GM23248 (cell line): Measurements from ENCODE around the gene PHF21A. TPM values are rescaled to one million over a fixed set of nuclear protein-coding genes. Genes with fewer than 3 reads are reported as not detected.
A peak's percentile ranks its signal among the peaks of the same experiment; 100 is the strongest.

ENCODE experiments used
- DNase-seq: peaks from one replicate; pipeline ENCODE4 v3.0.0-alpha.2; 2015
- H2AFZ ChIP-seq: fragments of 200-600 bp; sonication (generic); 2 replicates; pipeline ENCODE4 v1.6.1; 2016; ENCODE audit warnings: antibody characterized with exemption
- H3F3A ChIP-seq: fragments of 200-600 bp; sonication (generic); 2 replicates; pipeline ENCODE4 v1.6.1; 2016; ENCODE audit warnings: mild to moderate bottlenecking, antibody characterized with exemption, mixed run types; ENCODE audit not compliant: insufficient read depth
- H3K27ac ChIP-seq: fragments of 200-600 bp; sonication (generic); 2 replicates; pipeline ENCODE4 v1.5.1; 2016; ENCODE audit warnings: mild to moderate bottlenecking
- H3K27me3 ChIP-seq: fragments of 200-600 bp; sonication (generic); replicated peaks from 2 replicates; pipeline ENCODE4 v1.6.1; 2016; ENCODE audit warnings: mild to moderate bottlenecking; ENCODE audit not compliant: insufficient read depth
- H3K36me3 ChIP-seq: fragments of 200-600 bp; sonication (generic); 2 replicates; pipeline ENCODE4 v1.6.1; 2016; ENCODE audit warnings: low read depth, mild to moderate bottlenecking
- H3K4me1 ChIP-seq: fragments of 200-600 bp; sonication (generic); 2 replicates; pipeline ENCODE4 v1.6.1; 2016; ENCODE audit warnings: mild to moderate bottlenecking; ENCODE audit not compliant: insufficient read depth
- H3K4me2 ChIP-seq: fragments of 200-600 bp; sonication (generic); one replicate; pipeline ENCODE4 v1.6.1; 2016; ENCODE audit warnings: mild to moderate bottlenecking; ENCODE audit not compliant: unreplicated experiment
- H3K4me3 ChIP-seq: fragments of 200-600 bp; sonication (generic); 2 replicates; pipeline ENCODE4 v1.5.1; 2016; ENCODE audit warnings: mild to moderate bottlenecking
- H3K79me2 ChIP-seq: fragments of 200-600 bp; sonication (generic); 2 replicates; pipeline ENCODE4 v1.6.1; 2016; ENCODE audit warnings: mild to moderate bottlenecking; ENCODE audit not compliant: insufficient read depth
- H3K9ac ChIP-seq: fragments of 200-600 bp; sonication (generic); 2 replicates; pipeline ENCODE4 v1.6.1; 2016; ENCODE audit warnings: mild to moderate bottlenecking
- H3K9me2 ChIP-seq: fragments of 200-600 bp; sonication (generic); 2 replicates; pipeline ENCODE4 v1.6.1; 2016; ENCODE audit warnings: mixed run types, mild to moderate bottlenecking, moderate library complexity; ENCODE audit not compliant: insufficient read depth
- H3K9me3 ChIP-seq: fragments of 200-600 bp; sonication (generic); one replicate; pipeline ENCODE4 v1.6.1; 2017; ENCODE audit warnings: low read depth
- H4K20me1 ChIP-seq: fragments of 200-600 bp; sonication (generic); 2 replicates; pipeline ENCODE4 v1.6.0; 2016; ENCODE audit not compliant: insufficient read depth
- EZH2 ChIP-seq: fragments of 200-600 bp; sonication (generic); IDR thresholded peaks from 2 replicates; pipeline ENCODE4 v1.6.1; 2018; ENCODE audit warnings: antibody characterized with exemption, mild to moderate bottlenecking; ENCODE audit not compliant: insufficient read depth, poor library complexity, severe bottlenecking
- EZH2phosphoT487 ChIP-seq: fragments of 200-600 bp; sonication (generic); IDR thresholded peaks from 2 replicates; pipeline ENCODE4 v1.6.1; 2018; ENCODE audit warnings: antibody characterized with exemption, moderate library complexity, mild to moderate bottlenecking, low read depth; ENCODE audit not compliant: insufficient read depth
- WGBS, 2 experiments: methylation state at CpG; one replicate each; pipeline ENCODE4 v1.1.6; 2015 to 2017; ENCODE audit warnings: low lambda C conversion rate in 2 of 2, low coverage in 1 of 2; ENCODE audit errors: missing lambda C conversion rate in 2 of 2; 5-methylcytosine and 5-hydroxymethylcytosine counted together
- in situ Hi-C: fragments of 300-500 bp; cut with MboI; formaldehyde crosslinking; loops from 2 replicates; pipeline ENCODE4 v1.15.0; 2020
- polyA plus RNA-seq: library from polyadenylated mRNA; unstranded; fragments of >200 nt; fragmentation: Nextera tagmentation; extraction: Ambion mirVana; gene quantifications from 2 replicates; pipeline ENCODE4 v1.2.1, GENCODE V29; 2016
- total RNA-seq: library from RNA; depleted of rRNA; stranded (reverse); fragments of >200 nt; shearing (Covaris generic); gene quantifications from 2 replicates; pipeline ENCODE4 v1.2.3, GENCODE V29; 2014

The PHF21A gene
- total and polyA plus RNA-seq, 2 experiments from 2014 or later = 11.2 to 17.0 TPM

DNA sequence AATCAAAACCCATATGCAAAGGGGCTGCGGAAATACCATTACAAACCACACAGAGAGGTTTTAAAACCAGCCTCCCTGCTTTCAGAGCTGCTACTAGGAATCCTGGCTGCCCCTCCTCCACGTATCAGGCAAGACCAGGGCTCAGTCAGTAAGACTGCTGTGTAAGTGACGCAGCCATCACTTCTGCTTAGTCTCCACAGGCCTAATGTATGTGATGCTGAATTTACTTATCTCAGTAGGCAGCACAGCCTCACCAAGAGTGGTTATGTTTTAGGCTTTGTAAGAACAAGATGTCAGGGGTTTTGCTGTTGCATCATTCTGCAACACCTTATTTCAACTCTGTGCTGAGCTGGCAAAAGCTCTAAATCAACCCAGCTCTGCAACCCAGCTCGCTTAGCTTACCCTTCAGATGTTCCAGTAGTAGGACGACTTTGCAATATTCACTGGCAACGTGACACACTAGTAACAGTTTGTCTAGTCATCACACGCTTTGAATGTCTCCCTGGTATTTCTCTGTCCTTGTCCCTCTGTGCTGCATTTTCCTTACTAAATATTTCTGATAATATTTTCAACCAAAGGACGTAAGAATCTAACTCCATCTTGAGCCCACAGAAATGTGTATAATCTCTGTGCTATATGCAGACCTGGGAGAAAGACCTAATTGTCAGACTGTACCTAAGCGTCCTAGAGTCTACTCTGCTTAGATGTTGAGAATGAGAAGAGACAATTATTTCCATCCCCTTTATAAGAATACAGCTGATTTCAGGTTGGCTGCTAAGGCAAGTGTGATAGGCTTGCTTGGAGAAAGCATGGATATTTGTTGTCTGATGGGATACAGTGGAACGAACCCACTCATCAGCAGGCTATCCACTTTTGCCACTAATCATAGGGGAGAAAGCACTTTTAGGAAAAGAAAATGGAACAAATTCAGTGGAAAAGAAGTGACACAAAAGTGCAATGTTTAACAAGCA, 126.6 kb downstream of the PHF21A start:
- TF ChIP-seq EZH2 (no peak), EZH2phosphoT487 (no peak)
- Histone ChIP-seq H3K79me2 (peaks cover 62% of the 10 kb centered on the region), H3K4me1 (peaks cover 25% of the 10 kb centered on the region), H3K27ac (peak overlapping the region; percentile 12), H2AFZ (no peak overlapping the region), H3K27me3 (no peaks in the 10 kb centered on the region), H3K36me3 (no peaks in the 10 kb centered on the region), H3K9me2 (no peaks in the 10 kb centered on the region), H4K20me1 (no peaks in the 10 kb centered on the region), H3F3A (peaks cover 25% of the 10 kb centered on the region), H3K9ac (no peak overlapping the region), H3K4me3 (no peak overlapping the region), H3K9me3 (no peaks in the 10 kb centered on the region), H3K4me2 (peak overlapping the region; percentile 50)
- in situ Hi-C loops = no loop called here
- WGBS, 2 experiments = 63 to 66% methylated on average over 10 of the region's 10 CpGs
- peak; percentile 49 for DNase-seq

- Histone ChIP-seq H3K4me3 (no peak overlapping the region), H3K9ac (no peak overlapping the region), H3K79me2 (peaks cover 60% of the 10 kb centered on the region), H3K9me2 (no peaks in the 10 kb centered on the region), H4K20me1 (no peaks in the 10 kb centered on the region), H3K36me3 (no peaks in the 10 kb centered on the region), H3K27me3 (no peaks in the 10 kb centered on the region), H3K9me3 (no peaks in the 10 kb centered on the region), H2AFZ (peak overlapping the region; percentile 22; the same call in 1 of the 2 replicates), H3K4me1 (peaks cover 25% of the 10 kb centered on the region), H3K27ac (peak overlapping the region; percentile 12; the same call in 1 of the 2 replicates), H3K4me2 (peak overlapping the region; percentile 50), H3F3A (peaks cover 25% of the 10 kb centered on the region)
- DNase-seq = peak; percentile 53
- 12 to 25% methylated on average over 6 of the region's 6 CpGs for WGBS, 2 experiments
- TF ChIP-seq EZH2phosphoT487 (no peak), EZH2 (no peak)
- in situ Hi-C loops = no loop called here
These were observed 127.7 kb downstream of the PHF21A start for GRCh38 chr11:45993531-45994001.

GRCh38 chr11:45988921-45989320, 132.3 kb downstream of the PHF21A start:
- Histone ChIP-seq H3K9me3 (no peaks in the 10 kb centered on the region), H4K20me1 (no peaks in the 10 kb centered on the region), H3K79me2 (peaks cover 74% of the 10 kb centered on the region), H3K4me2 (no peak overlapping the region), H2AFZ (no peak overlapping the region), H3K27ac (no peak overlapping the region), H3K4me3 (no peak overlapping the region), H3K36me3 (no peaks in the 10 kb centered on the region), H3K4me1 (peaks cover 15% of the 10 kb centered on the region), H3F3A (peaks cover 27% of the 10 kb centered on the region), H3K9ac (no peak overlapping the region), H3K9me2 (no peaks in the 10 kb centered on the region), H3K27me3 (no peaks in the 10 kb centered on the region)
- in situ Hi-C loops = no loop called here
- no peak for DNase-seq
- WGBS, 2 experiments = 77 to 94% methylated on average over 1 of the region's 1 CpG
- TF ChIP-seq EZH2phosphoT487 (no peak), EZH2 (no peak)

GRCh38 chr11:45985212-45985611, 136.0 kb downstream of the PHF21A start:
- TF ChIP-seq EZH2phosphoT487 = no peak
- TF ChIP-seq EZH2 = no peak
- WGBS, 2 experiments = 100% methylated on average over 1 of the region's 1 CpG

More at GRCh38 chr11:45985212-45985611, 136.0 kb downstream of the PHF21A start:
- H2AFZ ChIP-seq = no peak overlapping the region
- peaks cover 18% of the 10 kb centered on the region for H3K4me1 ChIP-seq
- peaks cover 7% of the 10 kb centered on the region; the same call in 1 of the 2 replicates for H3F3A ChIP-seq
- no peaks in the 10 kb centered on the region for H3K27me3 ChIP-seq
- H4K20me1 ChIP-seq = no peaks in the 10 kb centered on the region
- no peaks in the 10 kb centered on the region for H3K9me3 ChIP-seq
- H3K9me2 ChIP-seq = no peaks in the 10 kb centered on the region
- no peak overlapping the region for H3K9ac ChIP-seq
- H3K27ac ChIP-seq = no peak overlapping the region
- H3K4me3 ChIP-seq = no peak overlapping the region
- in situ Hi-C loops = no loop called here
- no peak for DNase-seq
- H3K79me2 ChIP-seq = peaks cover 63% of the 10 kb centered on the region
- H3K36me3 ChIP-seq = no peaks in the 10 kb centered on the region
- H3K4me2 ChIP-seq = no peak overlapping the region
